ENCODE results near the gene KCNG2.
"Not testable (repeated sequence)": the region's sequence is repeated elsewhere in the genome, so short reads cannot be mapped to it uniquely, and the experiment has no call there.

KCNG2 gene

DNA sequence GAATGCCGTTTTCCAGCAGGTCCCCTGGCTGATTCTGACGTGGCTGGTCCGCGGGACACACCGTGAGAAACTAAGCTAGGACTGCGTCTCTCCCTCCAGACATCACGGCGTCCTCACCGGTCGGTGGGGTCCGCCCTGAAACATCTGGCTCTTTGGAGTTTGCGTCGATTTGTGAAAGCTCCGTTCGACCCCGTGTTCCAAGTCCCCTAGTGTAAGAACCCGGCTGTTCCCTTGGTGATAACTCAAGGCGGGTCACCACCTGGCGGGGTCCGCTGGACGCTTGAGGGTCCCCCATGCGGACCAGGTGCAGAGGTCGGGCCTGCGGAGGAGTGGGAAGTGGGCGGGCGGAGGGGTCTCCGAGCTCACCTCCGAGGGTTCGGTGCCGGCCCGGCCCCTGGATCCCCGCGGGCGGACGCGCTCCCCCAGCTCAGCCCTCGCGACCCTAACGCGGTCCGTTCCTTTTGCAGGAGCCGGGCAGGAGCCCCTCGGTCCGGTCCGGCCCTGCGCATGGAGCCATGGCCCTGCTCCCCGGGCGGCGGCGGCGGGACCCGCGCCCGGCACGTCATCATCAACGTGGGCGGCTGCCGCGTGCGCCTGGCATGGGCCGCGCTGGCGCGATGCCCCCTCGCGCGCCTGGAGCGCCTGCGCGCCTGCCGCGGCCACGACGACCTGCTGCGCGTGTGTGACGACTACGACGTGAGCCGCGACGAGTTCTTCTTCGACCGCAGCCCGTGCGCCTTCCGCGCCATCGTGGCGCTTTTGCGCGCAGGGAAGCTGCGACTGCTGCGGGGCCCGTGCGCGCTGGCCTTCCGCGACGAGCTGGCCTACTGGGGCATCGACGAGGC, 65.6 kb downstream of the KCNG2 start:
- H3K4me1 ChIP-seq (ENCODE audit: control insufficient read depth in 1 of 2, insufficient read depth in 1 of 2, low read depth in 1 of 2, low read length in 1 of 2), result no peaks in the 10 kb centered on the region
- H3K4me3 ChIP-seq (ENCODE audit: low read depth in 1 of 2, low read length in 1 of 2), result no peak overlapping the region
- no peaks in the 10 kb centered on the region for H3K27me3 ChIP-seq
- no peak overlapping the region for H3K27ac ChIP-seq
- H3K36me3 ChIP-seq, result no peaks in the 10 kb centered on the region
- TF ChIP-seq, protein P1, sequence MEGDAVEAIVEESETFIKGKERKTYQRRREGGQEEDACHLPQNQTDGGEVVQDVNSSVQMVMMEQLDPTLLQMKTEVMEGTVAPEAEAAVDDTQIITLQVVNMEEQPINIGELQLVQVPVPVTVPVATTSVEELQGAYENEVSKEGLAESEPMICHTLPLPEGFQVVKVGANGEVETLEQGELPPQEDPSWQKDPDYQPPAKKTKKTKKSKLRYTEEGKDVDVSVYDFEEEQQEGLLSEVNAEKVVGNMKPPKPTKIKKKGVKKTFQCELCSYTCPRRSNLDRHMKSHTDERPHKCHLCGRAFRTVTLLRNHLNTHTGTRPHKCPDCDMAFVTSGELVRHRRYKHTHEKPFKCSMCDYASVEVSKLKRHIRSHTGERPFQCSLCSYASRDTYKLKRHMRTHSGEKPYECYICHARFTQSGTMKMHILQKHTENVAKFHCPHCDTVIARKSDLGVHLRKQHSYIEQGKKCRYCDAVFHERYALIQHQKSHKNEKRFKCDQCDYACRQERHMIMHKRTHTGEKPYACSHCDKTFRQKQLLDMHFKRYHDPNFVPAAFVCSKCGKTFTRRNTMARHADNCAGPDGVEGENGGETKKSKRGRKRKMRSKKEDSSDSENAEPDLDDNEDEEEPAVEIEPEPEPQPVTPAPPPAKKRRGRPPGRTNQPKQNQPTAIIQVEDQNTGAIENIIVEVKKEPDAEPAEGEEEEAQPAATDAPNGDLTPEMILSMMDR (IDR thresholded peaks at IDR 0.05), result no peak
- no peaks in the 10 kb centered on the region for H3K9me3 ChIP-seq

DNA sequence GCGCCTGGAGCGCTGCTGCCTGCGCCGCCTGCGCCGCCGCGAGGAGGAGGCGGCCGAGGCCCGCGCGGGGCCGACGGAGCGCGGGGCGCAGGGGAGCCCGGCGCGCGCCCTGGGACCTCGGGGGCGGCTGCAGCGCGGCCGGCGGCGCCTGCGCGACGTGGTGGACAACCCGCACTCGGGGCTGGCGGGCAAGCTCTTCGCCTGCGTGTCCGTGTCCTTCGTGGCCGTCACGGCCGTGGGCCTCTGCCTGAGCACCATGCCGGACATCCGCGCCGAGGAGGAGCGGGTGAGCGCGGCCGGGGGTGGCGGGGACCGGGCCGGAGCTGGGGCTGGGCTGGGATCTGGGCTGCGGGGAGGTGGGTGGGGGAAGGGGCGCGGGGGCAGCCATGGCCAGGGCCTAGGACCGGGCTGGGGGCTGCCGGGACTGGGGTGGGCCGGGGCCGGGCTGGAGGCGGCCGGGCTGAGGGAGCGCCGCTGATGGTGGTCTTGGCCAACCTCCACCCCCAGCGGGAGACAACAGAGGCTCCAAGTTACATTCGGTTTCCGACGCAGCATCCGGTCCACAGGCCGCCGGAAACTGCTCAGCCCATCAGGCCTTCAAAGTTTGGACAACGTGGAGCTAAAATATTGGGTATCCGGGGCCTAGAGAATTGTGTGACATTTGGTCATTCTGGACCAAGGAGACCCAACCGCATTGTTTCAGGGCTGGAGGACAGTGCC, 66.4 kb downstream of the KCNG2 start:
- Histone ChIP-seq H3K27ac (no peak overlapping the region), H3K9me3 (no peaks in the 10 kb centered on the region), H3K27me3 (no peaks in the 10 kb centered on the region), H3K4me1 (ENCODE audit: control insufficient read depth in 1 of 2, insufficient read depth in 1 of 2, low read depth in 1 of 2, low read length in 1 of 2) (no peaks in the 10 kb centered on the region), H3K36me3 (no peaks in the 10 kb centered on the region), H3K4me3 (ENCODE audit: low read depth in 1 of 2, low read length in 1 of 2) (no peak overlapping the region)
- TF ChIP-seq, protein P1 (IDR thresholded peaks at IDR 0.05), result no peak

DNA sequence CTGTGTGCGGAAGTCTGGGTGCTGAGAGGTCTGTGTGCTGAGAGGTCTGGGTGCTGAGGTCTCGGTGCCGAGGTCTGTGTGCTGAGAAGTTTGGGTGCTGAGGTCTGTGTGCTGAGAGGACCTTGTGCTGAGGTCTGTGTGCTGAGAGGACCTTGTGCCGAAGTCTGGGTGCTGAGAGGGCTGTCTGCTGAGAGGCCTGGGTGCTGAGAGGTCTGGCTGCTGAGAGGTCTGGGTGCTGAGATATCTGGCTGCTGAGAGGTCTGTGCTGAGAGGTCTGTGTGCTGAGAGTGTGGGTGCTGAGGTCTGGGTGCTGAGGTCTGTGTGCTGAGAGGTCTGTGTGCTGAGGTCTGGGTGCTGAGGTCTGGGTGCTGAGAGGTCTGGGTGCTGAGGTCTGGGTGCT, 67.2 kb downstream of the KCNG2 start:
- H3K9me3 ChIP-seq; H3K4me3 ChIP-seq (ENCODE audit: low read depth in 1 of 2, low read length in 1 of 2); H3K36me3 ChIP-seq; H3K4me1 ChIP-seq (ENCODE audit: control insufficient read depth in 1 of 2, insufficient read depth in 1 of 2, low read depth in 1 of 2, low read length in 1 of 2); H3K27ac ChIP-seq; H3K27me3 ChIP-seq: not testable (repeated sequence)

DNA sequence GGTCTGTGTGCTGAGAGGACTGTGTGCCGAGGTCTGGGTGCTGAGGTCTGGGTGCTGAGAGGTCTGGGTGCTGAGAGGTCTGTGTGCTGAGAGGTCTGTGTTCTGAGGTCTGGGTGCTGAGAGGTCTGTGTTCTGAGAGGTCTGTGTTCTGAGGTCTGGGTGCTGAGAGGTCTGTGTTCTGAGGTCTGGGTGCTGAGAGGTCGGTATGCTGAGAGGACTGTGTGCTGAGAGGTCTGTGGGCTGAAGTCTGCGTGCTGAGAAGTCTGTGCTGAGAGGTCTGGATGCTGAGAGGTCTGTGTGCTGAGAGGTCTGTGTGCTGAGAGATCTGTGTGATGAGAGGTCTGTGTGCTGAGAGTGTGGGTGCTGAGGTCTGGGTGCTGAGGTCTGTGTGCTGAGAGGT, 68.2 kb downstream of the KCNG2 start:
- not testable (repeated sequence) for H3K36me3 ChIP-seq; H3K27me3 ChIP-seq; H3K4me3 ChIP-seq (ENCODE audit: low read depth in 1 of 2, low read length in 1 of 2); H3K27ac ChIP-seq; H3K9me3 ChIP-seq; H3K4me1 ChIP-seq (ENCODE audit: control insufficient read depth in 1 of 2, insufficient read depth in 1 of 2, low read depth in 1 of 2, low read length in 1 of 2)

DNA sequence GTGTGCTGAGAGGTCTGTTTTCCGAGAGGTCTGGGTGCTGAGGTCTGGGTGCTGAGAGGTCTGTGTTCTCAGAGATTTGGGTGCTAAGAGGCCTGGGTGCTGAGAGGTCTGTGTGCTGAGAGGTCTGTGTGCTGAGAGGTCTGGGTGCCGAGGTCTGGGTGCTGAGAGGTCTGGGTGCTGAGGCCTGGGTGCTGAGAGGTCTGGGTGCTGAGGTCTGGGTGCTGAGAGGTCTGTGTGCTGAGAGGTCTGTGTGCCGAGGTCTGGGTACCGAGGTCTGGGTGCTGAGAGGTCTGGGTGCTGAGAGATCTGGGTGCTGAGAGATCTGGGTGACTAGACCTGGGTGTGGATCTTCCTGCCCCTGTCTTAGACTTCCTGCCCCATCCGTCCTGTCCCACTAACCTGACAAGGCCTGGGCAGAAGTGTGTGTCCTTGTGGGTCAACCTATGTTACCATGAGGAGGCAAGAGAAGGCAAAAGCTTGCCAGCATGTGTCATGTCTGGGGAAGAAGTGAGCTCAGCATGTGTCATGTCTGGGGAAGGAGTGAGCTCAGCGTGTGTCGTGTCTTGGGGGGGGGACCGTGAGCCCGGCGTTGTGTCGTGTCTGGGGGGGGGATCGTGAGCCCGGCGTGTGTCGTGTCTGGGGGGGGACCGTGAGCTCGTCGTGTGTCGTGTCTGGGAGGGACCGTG, 69.3 kb downstream of the KCNG2 start:
- TF ChIP-seq, protein P1 (IDR thresholded peaks at IDR 0.05), result no peak
- Histone ChIP-seq H3K27me3 (peaks cover 3% of the 10 kb centered on the region), H3K9me3 (no peaks in the 10 kb centered on the region), H3K4me3 (ENCODE audit: low read depth in 1 of 2, low read length in 1 of 2) (no peak overlapping the region), H3K36me3 (no peaks in the 10 kb centered on the region), H3K27ac (no peak overlapping the region), H3K4me1 (ENCODE audit: control insufficient read depth in 1 of 2, insufficient read depth in 1 of 2, low read depth in 1 of 2, low read length in 1 of 2) (no peaks in the 10 kb centered on the region)

DNA sequence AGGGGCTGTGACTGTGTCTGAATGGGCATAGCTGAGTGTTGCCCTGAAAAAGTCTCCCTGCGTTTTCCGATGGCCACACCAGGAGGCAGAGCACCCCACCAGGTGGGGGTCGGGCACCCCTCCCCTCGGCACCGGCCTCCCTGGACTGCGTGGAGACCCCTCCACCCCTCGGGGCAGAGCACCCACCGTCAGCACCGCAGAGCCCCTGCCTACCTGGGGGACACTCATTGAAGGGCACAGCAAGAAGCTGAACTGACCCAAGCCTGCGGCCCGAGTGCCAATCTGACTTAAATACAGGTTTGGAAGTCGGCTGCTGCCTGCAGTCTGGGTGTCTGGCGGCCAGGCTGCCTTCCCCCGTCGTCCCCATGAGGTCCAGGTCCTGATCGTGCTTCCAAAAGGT, 69.9 kb downstream of the KCNG2 start:
- TF ChIP-seq, protein P1 (IDR thresholded peaks at IDR 0.05), result no peak
- Histone ChIP-seq H3K4me1 (ENCODE audit: control insufficient read depth in 1 of 2, insufficient read depth in 1 of 2, low read depth in 1 of 2, low read length in 1 of 2) (no peaks in the 10 kb centered on the region), H3K27ac (no peak overlapping the region), H3K4me3 (ENCODE audit: low read depth in 1 of 2, low read length in 1 of 2) (no peak overlapping the region), H3K9me3 (no peaks in the 10 kb centered on the region), H3K36me3 (no peaks in the 10 kb centered on the region), H3K27me3 (peaks cover 5% of the 10 kb centered on the region)

Data from neutrophil (primary cell).